Lung (tissue), 12 donors: Measurements from ENCODE around the gene HCRTR1. TPM values are rescaled to one million over a fixed set of nuclear protein-coding genes. Genes with fewer than 3 reads are reported as not detected.

Experiments used
- ATAC-seq: fragments of 200-7000 bp; cut with Tn5 transposase; one replicate; pipeline ENCODE4 v1.9.1; 2020; ENCODE audit warnings: moderate number of reproducible peaks; ENCODE audit not compliant: insufficient read depth, low FRiP score
- DNase-seq, 3 donors: peaks; one replicate each; pipeline ENCODE4 v3.0.0-alpha.2; 2013 to 2017
- H3K27ac ChIP-seq, 2 donors: one replicate each; pipeline ENCODE4 v1.5.1; 2013; ENCODE audit warnings: mild to moderate bottlenecking in 2 of 2, moderate library complexity in 2 of 2, control low read depth in 1 of 2, inconsistent platforms in 1 of 2, low read depth in 1 of 2, low read length in 1 of 2
- H3K27me3 ChIP-seq, 3 donors: one replicate each; pipeline ENCODE4 v1.5.1; 2013; ENCODE audit warnings: low read length in 2 of 3; ENCODE audit not compliant: control insufficient read depth in 3 of 3, insufficient read depth in 3 of 3
- H3K36me3 ChIP-seq, 4 donors: one replicate each; pipeline ENCODE4 v1.5.1; 2013; ENCODE audit warnings: low read length in 4 of 4, mild to moderate bottlenecking in 1 of 4, moderate library complexity in 1 of 4; ENCODE audit not compliant: control insufficient read depth in 4 of 4, insufficient read depth in 4 of 4
- H3K4me1 ChIP-seq, 5 donors: one replicate each; pipeline ENCODE4 v1.5.1; 2013; ENCODE audit warnings: low read length in 5 of 5, mild to moderate bottlenecking in 2 of 5, moderate library complexity in 1 of 5; ENCODE audit not compliant: control insufficient read depth in 5 of 5, insufficient read depth in 5 of 5
- H3K4me3 ChIP-seq: one replicate; pipeline ENCODE4 v1.5.1; 2013; ENCODE audit warnings: mild to moderate bottlenecking, control low read depth, moderate library complexity
- H3K9ac ChIP-seq, 2 donors: one replicate each; pipeline ENCODE4 v1.5.1; 2013; ENCODE audit warnings: low read length in 2 of 2, control low read depth in 1 of 2; ENCODE audit not compliant: insufficient read depth in 1 of 2
- H3K9me3 ChIP-seq, 4 donors: one replicate each; pipeline ENCODE4 v1.5.1; 2013; ENCODE audit warnings: low read length in 3 of 4, mild to moderate bottlenecking in 1 of 4, moderate library complexity in 1 of 4; ENCODE audit not compliant: control insufficient read depth in 4 of 4, insufficient read depth in 3 of 4
- CTCF ChIP-seq: IDR thresholded peaks from 2 replicates; pipeline ENCODE4 v1.5.1; 2012; ENCODE audit warnings: mild to moderate bottlenecking; ENCODE audit errors: control extremely low read depth, extremely low read depth
- WGBS, 2 donors: extraction: QIAGEN DNeasy Blood & Tissue Kit; methylation state at CpG; one replicate each; pipeline ENCODE4 v1.1.7; 2013; 5-methylcytosine and 5-hydroxymethylcytosine counted together
- polyA plus RNA-seq, 2 donors: library from polyadenylated mRNA; stranded (reverse); fragments of 200-250 nt; gene quantifications; one replicate each; pipeline ENCODE4 v1.2.1, GENCODE V29; 2013
- total RNA-seq, 2 donors: library from RNA; depleted of rRNA in 1 of 2; stranded (reverse); fragments of >200 nt in 1 of 2; gene quantifications; one replicate each; pipeline ENCODE4 v1.2.1, GENCODE V29; 2014 to 2021
- donor health status: control.
- donor health status: control.
- donor health status: Bipolar disorder and iron deficiency.
- donor health status: healthy.
- donor health status: DM: yes; HTN: yes; CAD: no.

Gene HCRTR1
- total and polyA plus RNA-seq, 4 donors: 0.08 to 0.14 TPM; not detected in 2

GRCh38 chr1:31654474-31654776 is 36.9 kb downstream of the HCRTR1 start:
- H3K4me3 ChIP-seq: no peak overlapping the region
- H3K4me1 ChIP-seq: peaks cover 0 to 5% (median 0%) of the 10 kb centered on the region in 5 donors
- no peak for ATAC-seq
- no peak for DNase-seq
- H3K36me3 ChIP-seq: peaks cover 0 to 19% (median 9%) of the 10 kb centered on the region in 4 donors
- H3K9me3 ChIP-seq: no peaks in the 10 kb centered on the region
- H3K9ac ChIP-seq: no peak overlapping the region
- 93 to 95% methylated on average over 5 of the region's 5 CpGs for WGBS, 2 donors
- no peak for TF ChIP-seq CTCF
- H3K27me3 ChIP-seq: no peaks in the 10 kb centered on the region
- no peak overlapping the region for H3K27ac ChIP-seq

GRCh38 chr1:31655104-31655503 is 37.6 kb downstream of the HCRTR1 start:
- H3K4me1 ChIP-seq: peaks cover 0 to 5% (median 0%) of the 10 kb centered on the region in 5 donors
- no peak for DNase-seq
- no peak for ATAC-seq
- no peaks in the 10 kb centered on the region for H3K9me3 ChIP-seq
- no peaks in the 10 kb centered on the region for H3K27me3 ChIP-seq
- TF ChIP-seq CTCF: no peak
- no peak overlapping the region for H3K27ac ChIP-seq
- H3K9ac ChIP-seq: no peak overlapping the region
- no peak overlapping the region for H3K4me3 ChIP-seq
- peaks cover 0 to 21% (median 10%) of the 10 kb centered on the region in 4 donors for H3K36me3 ChIP-seq
- 92 to 95% methylated on average over 6 of the region's 6 CpGs for WGBS, 2 donors

- no peak overlapping the region for H3K9ac ChIP-seq
- H3K9me3 ChIP-seq: no peaks in the 10 kb centered on the region
- no peak for ATAC-seq
- H3K27me3 ChIP-seq: no peaks in the 10 kb centered on the region
- peaks cover 0 to 24% (median 10%) of the 10 kb centered on the region in 4 donors for H3K36me3 ChIP-seq
- no peak for DNase-seq
- no peak overlapping the region for H3K4me3 ChIP-seq
- H3K27ac ChIP-seq: no peak overlapping the region
- peaks cover 0 to 5% (median 0%) of the 10 kb centered on the region in 5 donors for H3K4me1 ChIP-seq
- TF ChIP-seq CTCF: no peak
- 82 to 83% methylated on average over 4 of the region's 4 CpGs for WGBS, 2 donors
These were observed 38.3 kb downstream of the HCRTR1 start for GRCh38 chr1:31655756-31656155.
